ENCODE results near the gene CD274. TPM values are rescaled to one million over a fixed set of nuclear protein-coding genes. Genes with fewer than 3 reads are reported as not detected.

Gene CD274
- total RNA-seq, 1 experiment from 2014 or later: not detected

- no peak overlapping the region for H2BK15ac ChIP-seq (ENCODE audit: low read depth, low read length)
- TF ChIP-seq CTCF (conservative IDR thresholded peaks at IDR 0.05): no peak
- peak overlapping the region; percentile 93 for H3K4me2 ChIP-seq (ENCODE audit: insufficient read depth, insufficient read length, low read length)
- H3K4me1 Mint-ChIP-seq: peaks cover 19 to 23% of the 10 kb centered on the region in 2 experiments
- H2BK5ac ChIP-seq (ENCODE audit: insufficient read length, low read length): no peak overlapping the region
- H3K4me3 Mint-ChIP-seq: peak overlapping the region; percentile 92 to 96
- H3K27ac ChIP-seq (ENCODE audit: insufficient read length, low read depth, low read length): peak overlapping the region; percentile 22
- no peak overlapping the region for H2BK20ac ChIP-seq (ENCODE audit: low read depth, low read length, poor library complexity, severe bottlenecking)
- peaks cover 23 to 26% (median 23%) of the 10 kb centered on the region in 3 experiments for H3K36me3 Mint-ChIP-seq (ENCODE audit: insufficient read depth in 1 of 3, low read depth in 3 of 3)
- no peaks in the 10 kb centered on the region for H3K79me1 ChIP-seq (ENCODE audit: insufficient read depth, low read depth, low read length, poor library complexity, severe bottlenecking)
- no peak overlapping the region for H3K14ac ChIP-seq (ENCODE audit: insufficient read depth, low read length)
- peaks cover 12% of the 10 kb centered on the region for H3K23me2 ChIP-seq (ENCODE audit: insufficient read length, low read depth, low read length, poor library complexity, severe bottlenecking)
- H3K9me3 ChIP-seq (ENCODE audit: control insufficient read depth, low read depth, low read length): no peaks in the 10 kb centered on the region
- H3K23ac ChIP-seq (ENCODE audit: insufficient read length, low read depth, low read length): no peak overlapping the region
- H2BK120ac ChIP-seq (ENCODE audit: low read depth, low read length, poor library complexity, severe bottlenecking): no peak overlapping the region
- no peaks in the 10 kb centered on the region for H3K27me3 Mint-ChIP-seq (ENCODE audit: low read depth)
- H3K79me2 ChIP-seq (ENCODE audit: insufficient read depth, low read length): no peaks in the 10 kb centered on the region
- H3K9me3 Mint-ChIP-seq: peaks cover 10 to 13% of the 10 kb centered on the region in 2 experiments
- H3K9ac ChIP-seq (ENCODE audit: extremely low read depth, insufficient read length, low read length): peak overlapping the region; percentile 27
- H2AFZ ChIP-seq (ENCODE audit: low read length): no peak overlapping the region
- H3K4me1 ChIP-seq (ENCODE audit: insufficient read depth, low read length): no peaks in the 10 kb centered on the region
- H2AK5ac ChIP-seq (ENCODE audit: insufficient read length, low read length): no peak overlapping the region
- no peak overlapping the region for H4K91ac ChIP-seq (ENCODE audit: insufficient read length, low read depth, low read length)
- H4K5ac ChIP-seq (ENCODE audit: insufficient read length, low read depth, low read length): peak overlapping the region; percentile 13
- H3K27me3 ChIP-seq (ENCODE audit: insufficient read depth, low read length): no peaks in the 10 kb centered on the region
- no peak for DNase-seq
- H3K18ac ChIP-seq (ENCODE audit: insufficient read length, low read depth, low read length): peak overlapping the region; percentile 14
- no peaks in the 10 kb centered on the region for H4K20me1 ChIP-seq (ENCODE audit: control insufficient read depth, insufficient read depth, insufficient read length)
- no peak overlapping the region for H3T11ph ChIP-seq (ENCODE audit: low read length)
- no peak overlapping the region for H4K8ac ChIP-seq (replicated peaks; ENCODE audit: insufficient read length, low read depth, low read length)
- H3K27ac Mint-ChIP-seq: peak overlapping the region; percentile 65 to 94 (median 89); a peak in 5 of 7 replicates
- WGBS (ENCODE audit: extremely low coverage, insufficient read length, low lambda C conversion rate): no CpG with 5 or more reads among the region's 21 CpGs
- H3K56ac ChIP-seq (ENCODE audit: insufficient read length, low read depth, low read length): no peak overlapping the region
- no peak overlapping the region for H2BK12ac ChIP-seq (ENCODE audit: insufficient read length, low read depth, low read length)
- H3K4ac ChIP-seq (ENCODE audit: low read depth, low read length): no peak overlapping the region
These were observed 11.8 kb upstream of the CD274 start for GRCh38 chr9:5438301-5439162.

All from H9 (cell line).